CMK (cell line): ENCODE results near the gene ITGA6.
"Not testable (repeated sequence)": the region's sequence is repeated elsewhere in the genome, so short reads cannot be mapped to it uniquely, and the experiment has no call there.

Experiments
- DNase-seq: peaks from one replicate; pipeline ENCODE4 v3.0.0-alpha.2; 2010; ENCODE audit warnings: low read depth

ITGA6 gene

GRCh38 chr2:172516299-172516698, 88.9 kb downstream of the ITGA6 start:
- DNase-seq = no peak

DNA sequence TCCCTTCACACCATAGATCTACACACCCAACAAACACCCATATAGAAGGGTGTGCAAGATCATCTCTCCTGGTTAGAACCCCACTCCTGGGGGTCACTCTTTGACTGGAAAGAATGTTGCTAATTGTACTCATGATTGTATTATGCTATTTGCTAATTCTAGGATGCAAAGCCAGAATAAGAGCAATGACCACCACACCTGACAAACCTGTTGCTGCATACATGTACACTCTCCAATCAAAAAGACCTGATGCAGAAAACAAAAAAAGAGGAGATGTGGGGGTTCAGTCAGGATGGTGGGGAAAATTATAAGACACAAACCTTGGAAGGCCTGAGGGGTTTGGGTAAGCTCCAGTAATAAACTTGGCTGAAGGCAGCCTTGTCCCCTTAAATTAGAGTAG, 91.6 kb downstream of the ITGA6 start:
- DNase-seq = no peak

DNA sequence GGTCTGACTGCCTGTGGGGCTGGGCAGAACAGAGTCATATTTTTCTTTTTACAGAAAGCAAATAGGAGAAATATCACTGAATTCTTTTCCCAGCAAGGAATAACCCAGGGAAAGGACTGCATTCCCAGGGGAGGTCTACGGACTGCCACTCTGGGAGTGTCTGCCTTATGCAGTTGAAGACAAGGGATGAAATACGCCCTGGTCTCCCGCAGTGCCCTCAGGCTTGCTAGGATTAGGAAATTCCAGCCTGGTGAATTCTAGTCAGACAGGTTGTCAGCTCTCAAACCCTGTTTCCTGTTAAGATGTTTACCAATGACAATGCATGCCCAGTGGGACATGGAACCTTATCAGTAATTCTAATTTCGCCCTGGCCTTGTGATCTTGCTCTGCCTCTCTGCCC, 98.2 kb downstream of the ITGA6 start:
- DNase-seq = no peak

DNA sequence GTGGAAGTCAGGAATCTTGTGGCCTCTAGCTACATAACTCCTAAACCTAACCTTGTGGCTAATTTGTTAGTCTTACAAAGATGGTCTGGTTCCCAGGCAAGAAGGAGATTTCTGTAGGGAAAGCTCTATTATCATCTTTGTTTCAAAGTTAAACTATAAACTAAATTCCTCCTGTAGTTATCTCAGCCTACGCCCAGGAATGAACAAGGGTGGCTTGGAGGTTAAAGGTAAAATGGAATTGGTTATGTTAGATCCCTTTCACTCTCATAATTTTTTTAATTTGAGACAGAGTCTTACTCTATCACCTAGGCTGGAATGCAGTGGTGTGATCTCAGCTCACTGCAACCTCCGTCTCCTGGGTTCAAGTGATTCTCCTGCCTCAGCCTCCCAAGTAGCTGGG, 103.9 kb downstream of the ITGA6 start:
- no peak for DNase-seq

- not testable (repeated sequence) for DNase-seq
Observed at GRCh38 chr2:172532461-172532860, 105.1 kb downstream of the ITGA6 start.

DNA sequence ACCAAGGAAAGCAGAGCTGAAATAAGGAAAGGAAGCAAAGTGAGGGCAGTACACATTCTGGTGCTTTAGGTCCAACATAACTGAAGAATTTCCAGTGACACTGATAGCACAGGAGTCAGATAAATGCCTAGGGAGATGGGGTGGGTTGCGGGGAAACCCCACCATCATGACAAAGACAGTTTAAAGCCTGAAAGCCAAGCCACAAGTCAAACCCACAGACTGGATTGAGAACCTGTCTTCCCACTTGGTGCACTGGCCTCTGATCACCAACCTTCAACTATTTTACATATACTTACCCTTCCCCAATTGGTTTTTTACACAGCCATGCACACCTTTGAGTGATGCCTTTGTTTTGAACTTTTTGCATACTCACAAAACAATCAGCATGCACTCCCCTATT, 106.3 kb downstream of the ITGA6 start:
- no peak for DNase-seq

- DNase-seq = no peak
Observed at GRCh38 chr2:172535119-172535518, 107.7 kb downstream of the ITGA6 start.

DNA sequence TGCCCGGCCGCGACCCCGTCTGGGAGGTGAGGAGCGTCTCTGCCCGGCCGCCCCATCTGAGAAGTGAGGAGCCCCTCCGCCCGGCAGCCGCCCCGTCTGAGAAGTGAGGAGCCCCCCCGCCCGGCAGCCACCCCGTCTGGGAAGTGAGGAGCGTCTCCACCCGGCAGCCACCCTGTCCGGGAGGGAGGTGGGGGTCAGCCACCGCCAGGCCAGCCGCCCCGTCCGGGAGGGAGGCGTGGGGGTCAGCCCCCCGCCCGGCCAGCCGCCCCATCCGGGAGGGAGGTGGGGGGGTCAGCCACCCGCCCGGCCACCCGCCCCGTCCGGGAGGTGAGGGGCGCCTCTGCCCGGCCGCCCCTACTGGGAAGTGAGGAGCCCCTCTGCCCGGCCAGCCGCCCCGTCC, 110.5 kb downstream of the ITGA6 start:
- not testable (repeated sequence) for DNase-seq

GRCh38 chr2:172539767-172540166, 112.4 kb downstream of the ITGA6 start:
- no peak for DNase-seq

- DNase-seq = no peak
Observed at GRCh38 chr2:172540421-172540820, 113.0 kb downstream of the ITGA6 start.

DNA sequence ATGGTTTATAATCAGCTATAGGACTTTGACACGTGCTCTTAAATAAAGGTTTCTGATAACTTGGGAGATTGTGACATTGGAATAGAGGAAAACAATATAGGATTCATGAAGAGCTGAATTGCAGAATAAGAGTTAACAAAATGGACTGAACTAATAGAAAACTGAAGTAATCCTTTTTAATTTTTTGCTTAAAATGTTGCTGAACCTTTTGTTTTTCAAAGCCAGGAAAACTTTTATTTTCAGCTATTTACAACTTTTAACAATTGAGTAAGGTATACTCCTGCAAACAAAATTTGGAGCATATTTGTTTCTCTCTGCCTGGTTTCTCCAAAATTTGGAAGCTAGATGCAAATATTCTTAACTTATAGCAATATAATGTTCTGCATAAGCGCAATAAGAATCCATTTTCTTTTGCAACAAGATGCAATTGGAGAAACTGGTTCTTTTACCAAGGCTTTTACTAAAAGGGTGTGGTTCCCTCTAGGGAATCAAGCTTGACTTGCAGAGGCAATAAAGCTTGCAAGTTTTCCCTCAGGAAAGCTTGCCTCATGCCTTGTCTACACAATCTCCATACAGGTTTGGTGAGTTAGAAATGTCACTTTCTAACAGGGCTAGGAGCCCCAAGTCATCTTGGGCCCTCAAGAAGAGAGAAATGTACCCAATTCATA, 118.2 kb downstream of the ITGA6 start:
- no peak for DNase-seq

- DNase-seq = no peak
Observed at GRCh38 chr2:172549131-172549530, 121.7 kb downstream of the ITGA6 start.

DNA sequence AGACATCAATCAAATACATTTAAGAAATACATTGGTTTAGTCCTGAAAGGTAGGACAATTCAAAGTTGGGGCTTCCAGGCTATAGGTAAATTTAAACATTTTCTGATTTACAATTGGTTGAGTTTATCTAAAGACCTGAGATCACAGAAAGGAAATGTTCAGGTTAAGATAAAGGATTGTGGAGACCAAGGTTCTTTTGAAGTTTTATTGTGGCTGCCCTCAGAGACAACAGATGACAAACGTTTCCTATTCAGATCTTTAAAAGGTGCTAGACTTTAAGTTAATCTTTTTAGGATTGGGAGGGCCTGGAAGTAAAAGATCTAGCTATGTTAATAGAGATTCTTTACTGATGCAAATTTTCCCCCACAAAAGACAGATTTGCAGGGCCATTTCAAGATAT, 122.4 kb downstream of the ITGA6 start:
- not testable (repeated sequence) for DNase-seq

- DNase-seq = no peak
Observed at GRCh38 chr2:172550419-172550818, 123.0 kb downstream of the ITGA6 start.

DNA sequence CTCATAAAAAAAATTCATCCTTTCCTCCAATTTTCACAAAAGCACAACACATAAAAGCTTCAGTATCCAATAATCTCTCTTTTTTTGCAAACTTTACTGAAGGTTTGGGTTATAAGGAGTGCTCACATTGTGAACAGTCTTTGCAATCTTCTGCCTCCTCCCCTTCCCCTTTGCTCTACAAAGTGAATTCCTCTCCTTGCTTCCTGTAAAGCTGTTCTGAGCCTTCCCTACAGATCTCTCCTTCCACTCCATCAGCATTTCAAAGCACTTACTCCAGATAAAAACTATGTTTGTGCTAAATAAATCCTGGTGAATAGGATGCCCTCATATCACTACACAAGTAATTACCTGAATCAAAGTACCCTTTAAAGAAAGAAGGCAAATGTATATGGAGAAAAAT, 123.9 kb downstream of the ITGA6 start:
- DNase-seq = no peak

DNA sequence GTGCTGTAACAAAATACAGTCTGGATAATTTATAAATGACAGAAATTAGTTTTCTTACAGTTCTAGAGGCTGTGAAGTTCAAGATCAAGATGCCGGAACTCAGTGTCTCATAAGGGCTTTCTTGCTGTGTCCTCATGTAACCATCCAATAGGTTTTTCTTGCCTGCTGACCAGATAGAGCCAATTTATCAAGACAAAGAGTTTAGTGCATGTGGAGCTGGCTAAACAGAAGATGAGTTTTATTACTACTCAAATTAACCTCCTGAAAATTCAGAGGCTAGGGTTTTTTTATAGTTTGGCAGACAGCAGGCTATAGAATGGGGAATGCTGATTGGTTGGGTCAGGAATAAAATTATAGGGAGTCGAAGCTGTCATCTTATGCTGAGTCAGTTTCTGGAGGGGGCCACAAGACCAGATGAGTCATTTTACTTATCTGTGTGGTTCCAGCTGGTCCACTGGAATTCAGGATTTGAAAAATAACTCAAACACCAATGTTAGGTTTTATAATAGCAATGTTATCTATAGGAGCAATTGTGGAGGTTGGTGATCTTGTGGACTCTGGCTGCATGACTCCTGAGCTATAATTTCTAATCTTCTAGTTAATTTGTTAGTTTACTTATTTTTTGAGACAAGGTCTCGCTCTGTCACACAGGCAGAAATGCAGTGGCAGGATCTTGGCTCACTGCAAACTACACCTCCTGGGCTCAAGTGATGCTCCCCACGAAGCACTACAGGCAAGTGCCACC, 125.3 kb downstream of the ITGA6 start:
- DNase-seq = no peak

- no peak for DNase-seq
Observed at GRCh38 chr2:172554352-172555271, 127.2 kb downstream of the ITGA6 start.

- no peak for DNase-seq
Observed at GRCh38 chr2:172555272-172555521, 127.8 kb downstream of the ITGA6 start.
